Epidermal melanocyte (primary cell): ENCODE measurements around the gene ARGLU1.

ENCODE experiments used
- DNase-seq: peaks from one replicate; pipeline ENCODE4 v3.0.0; 2011; ENCODE audit warnings: low spot score; ENCODE audit not compliant: insufficient read length

The ARGLU1 gene

DNA sequence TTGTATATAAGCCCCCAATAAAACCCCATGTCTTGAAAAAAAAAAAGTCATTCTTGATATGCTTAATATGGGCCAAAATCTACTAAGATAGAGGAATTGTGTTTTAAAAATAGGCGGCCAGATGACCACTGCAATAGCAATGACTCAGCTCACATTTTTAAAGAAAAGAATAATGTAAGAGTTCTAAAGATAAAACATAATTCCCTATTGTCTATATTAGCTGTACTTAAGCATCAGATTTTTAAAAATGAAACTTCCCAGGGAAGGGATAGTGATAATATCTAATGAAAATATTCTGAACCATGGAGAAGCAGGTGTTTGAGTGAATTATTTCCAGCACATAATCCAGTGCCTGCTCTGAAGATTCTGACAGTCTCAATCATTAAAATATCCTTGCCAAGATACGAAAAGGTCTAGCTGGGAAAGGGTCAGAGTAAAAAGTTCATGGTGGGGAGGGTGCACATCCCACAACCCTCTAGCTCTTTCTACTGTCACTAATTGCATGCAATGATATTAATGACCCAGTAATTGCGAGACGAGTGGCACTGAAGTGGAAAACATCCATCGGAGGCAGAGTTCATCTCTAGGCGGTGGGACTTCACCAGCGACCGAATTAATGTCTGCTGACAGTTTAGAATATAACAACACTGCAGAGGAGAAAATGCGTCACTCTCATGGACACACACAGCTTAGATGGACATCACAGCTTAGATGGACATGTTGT, 64.0 kb downstream of the ARGLU1 start:
- no peak for DNase-seq

GRCh38 chr13:106503272-106503671, 64.7 kb downstream of the ARGLU1 start:
- DNase-seq, result no peak

DNA sequence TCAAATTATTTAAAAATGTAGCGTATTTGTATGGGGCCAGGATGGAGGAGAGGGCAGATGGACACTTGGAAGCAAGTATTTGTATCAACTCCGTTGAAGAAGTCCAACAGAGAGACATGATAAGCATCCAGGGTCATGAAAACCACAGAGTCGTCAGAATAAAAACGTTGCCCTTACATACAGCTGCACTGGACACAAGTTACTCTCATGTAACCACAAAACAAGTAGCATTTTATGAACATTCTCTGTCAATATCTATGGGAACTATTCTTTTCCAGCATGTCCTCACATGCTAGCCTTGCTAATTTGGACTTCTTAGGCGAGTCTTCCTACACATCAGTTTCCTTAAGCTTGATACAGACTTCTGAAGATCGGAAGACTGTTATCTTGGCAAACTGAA, 67.5 kb downstream of the ARGLU1 start:
- no peak for DNase-seq

DNA sequence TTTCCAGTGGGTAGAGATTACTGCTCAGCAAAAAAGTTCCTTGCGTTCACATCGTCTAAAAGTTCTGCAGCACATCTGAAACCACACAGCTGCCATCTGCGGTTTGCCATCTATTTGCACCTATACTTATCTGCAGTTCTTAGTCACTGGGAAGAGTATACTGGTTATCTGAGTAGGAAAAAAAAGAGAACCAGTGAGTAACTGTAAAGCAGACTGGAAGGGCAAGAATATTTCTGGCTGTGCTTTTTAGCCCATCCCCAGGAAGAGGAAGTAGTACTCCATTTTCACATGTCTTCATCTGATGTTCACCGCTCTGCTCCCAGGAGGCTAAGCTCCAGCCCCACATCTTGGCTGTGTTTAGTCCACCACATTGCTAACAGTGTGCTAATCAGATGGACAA, 68.0 kb downstream of the ARGLU1 start:
- DNase-seq, result no peak

DNA sequence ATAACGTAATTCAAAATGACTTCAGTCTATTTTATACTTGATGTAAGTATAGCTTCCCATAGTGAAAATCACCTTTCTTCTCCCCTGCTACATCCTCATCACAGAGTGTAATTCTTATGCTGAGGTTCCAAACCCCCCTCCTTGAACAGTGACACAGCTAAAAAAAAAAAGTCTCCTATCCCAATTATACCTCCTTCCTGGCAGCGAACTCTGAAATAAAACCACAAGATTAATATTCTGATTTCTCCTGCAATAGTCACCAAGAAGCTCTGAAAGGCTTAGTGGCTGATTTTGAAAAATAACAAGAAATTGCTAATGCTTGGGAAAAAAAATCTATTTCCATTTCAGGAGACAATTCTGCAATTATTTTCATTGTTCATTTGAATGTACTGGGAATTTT, 68.8 kb downstream of the ARGLU1 start:
- DNase-seq, result no peak

DNA sequence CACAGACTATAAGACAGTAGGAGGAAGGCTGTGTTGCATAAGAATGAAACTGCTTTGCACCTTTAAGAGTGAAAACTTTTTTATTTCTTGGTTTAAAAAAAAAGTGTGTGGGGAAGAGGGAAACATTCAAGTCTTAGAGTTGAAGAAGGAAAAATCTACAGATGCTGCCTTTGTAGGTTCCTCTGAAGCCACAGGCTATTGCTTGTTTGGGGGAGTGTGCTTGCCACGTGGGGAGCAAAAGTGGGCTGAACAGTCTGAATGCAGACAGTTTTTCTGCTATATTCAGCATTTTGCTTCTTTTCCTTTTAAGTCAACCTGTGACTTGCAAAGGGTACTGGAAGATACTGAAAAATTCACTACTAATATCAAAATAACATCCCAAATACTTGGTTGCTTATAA, 69.4 kb downstream of the ARGLU1 start:
- DNase-seq, result no peak

DNA sequence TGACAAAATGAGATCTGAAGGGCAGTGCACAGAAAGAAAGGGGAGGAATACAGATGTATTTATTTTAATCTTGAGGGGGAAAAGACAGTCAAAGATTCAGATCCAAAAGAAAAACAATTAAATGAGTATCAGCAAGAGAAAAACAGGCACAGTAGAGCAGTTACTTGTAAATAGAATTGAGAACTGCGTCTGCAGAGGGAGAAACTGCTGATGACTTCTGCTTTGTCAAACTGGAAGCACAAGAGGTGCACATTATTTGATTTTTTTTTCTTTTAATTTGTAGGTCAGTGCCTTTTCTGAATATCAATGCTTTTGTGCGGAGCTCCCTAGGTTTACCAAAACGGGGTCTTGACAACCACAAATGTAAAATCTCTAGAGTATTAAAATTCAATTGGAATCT, 69.8 kb downstream of the ARGLU1 start:
- no peak for DNase-seq

GRCh38 chr13:106497079-106497478, 70.9 kb downstream of the ARGLU1 start:
- no peak for DNase-seq

DNA sequence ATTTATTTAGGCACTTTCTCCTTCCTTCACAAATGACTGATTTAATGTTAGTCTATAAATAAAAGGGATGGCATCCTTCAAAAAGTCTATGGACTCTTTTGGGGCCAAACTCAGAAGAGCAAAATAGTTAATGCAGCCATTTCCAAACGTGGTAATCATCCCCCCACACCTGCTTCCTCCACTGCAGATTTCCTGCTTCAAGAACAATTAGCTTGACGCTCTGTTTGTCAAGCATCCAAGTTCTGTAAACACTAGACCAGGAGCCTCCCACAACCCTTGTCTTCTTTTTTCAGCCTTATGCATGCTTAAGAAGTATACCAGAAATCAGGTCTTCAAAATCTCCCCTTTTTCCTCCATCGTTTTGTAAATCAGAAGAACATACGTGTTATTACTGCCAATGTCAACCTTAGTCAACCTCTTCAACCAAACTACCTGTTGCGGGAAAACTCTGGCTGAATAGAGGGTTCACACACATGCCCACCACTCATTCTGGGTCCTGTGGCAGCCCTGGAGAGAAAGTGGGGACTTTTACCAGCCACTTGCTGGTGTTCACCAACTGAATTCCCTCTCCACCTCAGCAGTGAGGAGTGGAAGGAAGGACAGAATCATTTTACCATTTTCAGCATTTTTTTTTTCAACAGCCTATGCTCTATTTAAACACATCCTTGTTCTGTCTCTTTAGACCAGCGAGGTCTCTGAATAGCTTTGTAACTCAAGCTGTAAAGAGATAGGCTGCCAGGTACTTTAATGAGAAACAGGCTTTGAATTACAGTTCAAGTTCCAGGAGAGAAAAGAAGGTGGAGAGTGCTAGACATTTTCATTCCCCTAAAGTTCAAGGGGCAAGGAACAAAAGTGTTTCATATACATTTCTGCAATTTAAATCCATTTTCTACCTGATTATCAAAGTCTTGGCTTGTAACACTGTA, 71.6 kb downstream of the ARGLU1 start:
- no peak for DNase-seq

DNA sequence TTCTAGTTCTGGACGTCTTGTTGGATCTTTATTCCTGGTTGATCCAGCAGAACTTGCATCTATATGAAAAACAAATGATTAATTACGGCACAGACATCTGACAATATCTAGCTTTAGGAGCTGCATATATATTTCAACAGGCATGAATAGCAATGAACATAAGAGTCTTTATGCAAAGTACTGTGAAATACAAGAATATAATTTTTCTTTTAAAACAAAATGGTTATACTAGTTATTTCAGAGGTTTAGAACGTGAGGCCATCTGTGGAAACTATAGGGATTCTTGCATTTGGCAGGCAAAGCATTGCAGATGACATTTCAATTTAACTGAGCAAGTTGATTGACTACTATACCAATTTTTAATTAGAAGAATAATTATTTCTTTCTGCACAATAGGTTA, 73.0 kb downstream of the ARGLU1 start:
- no peak for DNase-seq

- DNase-seq, result no peak
Observed at GRCh38 chr13:106494506-106494905, 73.4 kb downstream of the ARGLU1 start.

DNA sequence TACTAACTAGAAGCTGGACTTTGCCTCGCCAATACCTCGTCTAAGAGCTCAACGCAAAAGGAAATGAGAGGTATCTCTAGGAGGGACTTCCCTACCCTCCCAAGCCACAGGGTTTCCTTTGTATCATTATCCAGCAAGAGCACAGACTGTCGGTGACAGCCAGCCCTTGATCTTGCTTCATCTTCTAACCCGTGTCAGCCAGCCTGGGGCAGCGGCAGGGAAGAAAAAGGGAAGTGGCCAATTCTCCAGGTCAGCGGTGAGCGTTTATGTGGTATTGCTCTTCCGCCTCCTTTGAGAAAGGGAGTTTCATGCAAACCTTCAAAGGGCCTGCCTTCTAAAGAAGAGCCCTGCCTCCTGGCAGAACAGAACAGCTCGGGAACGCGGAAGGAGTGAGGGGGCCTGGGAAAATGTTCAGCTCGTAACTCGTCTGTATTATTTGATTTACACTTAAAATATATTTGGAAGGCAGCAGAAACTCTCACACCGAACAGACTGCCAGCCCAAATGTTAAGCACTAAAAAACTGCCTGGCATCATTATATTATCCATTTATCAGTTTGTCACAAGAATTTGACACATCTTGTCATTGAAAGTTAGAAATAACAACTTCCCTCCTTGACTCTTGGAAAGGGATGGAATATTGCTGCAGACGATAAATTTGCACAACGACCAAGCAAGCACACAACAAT, 74.3 kb downstream of the ARGLU1 start:
- DNase-seq, result no peak

DNA sequence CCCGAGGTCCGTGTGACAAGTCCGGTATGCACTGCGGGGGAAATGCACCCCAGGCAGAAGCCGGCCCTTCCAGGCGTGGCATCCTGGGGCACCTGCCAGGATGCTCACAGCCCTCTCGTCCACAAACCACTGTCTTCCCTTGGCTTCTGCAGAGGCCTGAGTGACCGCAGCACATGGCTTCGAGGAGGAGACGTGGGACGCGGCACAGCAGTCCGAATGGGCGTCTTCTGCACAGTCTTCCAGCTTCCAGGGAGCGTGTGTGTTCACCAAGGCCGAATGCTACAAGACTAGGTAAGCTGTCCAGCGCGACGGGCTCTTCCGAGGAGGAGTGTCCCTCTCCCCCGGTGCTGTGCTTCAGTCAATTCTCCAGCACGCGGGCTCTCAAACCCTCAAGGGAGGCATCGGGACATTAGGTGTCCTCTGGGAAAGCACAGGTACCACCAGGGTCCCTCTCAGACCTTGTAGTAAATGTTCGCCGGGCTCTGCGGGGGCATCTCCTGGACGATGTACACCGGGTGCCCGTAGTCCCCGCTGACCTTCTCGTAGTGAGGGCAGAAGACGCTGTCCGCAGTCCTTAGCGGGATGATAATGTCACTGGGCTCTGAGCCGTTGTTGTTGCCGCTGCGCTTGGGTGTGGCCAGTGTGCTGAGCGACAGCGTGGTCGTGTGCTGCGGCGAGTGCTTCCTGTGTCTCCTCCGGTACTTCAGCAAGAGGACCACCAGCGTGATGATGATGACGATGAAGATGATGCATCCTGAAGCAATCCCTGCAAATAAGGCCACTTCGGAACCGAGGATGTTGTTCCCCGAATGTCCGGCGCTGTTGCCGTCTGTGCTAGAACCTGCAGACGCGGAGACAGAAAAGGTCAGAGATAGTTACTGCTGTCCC, 75.1 kb downstream of the ARGLU1 start:
- DNase-seq, result no peak

GRCh38 chr13:106491928-106492587, 75.9 kb downstream of the ARGLU1 start:
- peak; percentile 54 for DNase-seq
